Sciatic nerve (tissue), 2 donors: ENCODE data around the gene TMEM175. TPM values are rescaled to one million over a fixed set of nuclear protein-coding genes. Genes with fewer than 3 reads are reported as not detected.
"Not testable (repeated sequence)": the region's sequence is repeated elsewhere in the genome, so short reads cannot be mapped to it uniquely, and the experiment has no call there.

Experiments used
- ATAC-seq: fragments of 200-7000 bp; cut with Tn5 transposase; one replicate; pipeline ENCODE4 v1.9.1; 2020; ENCODE audit warnings: mild to moderate bottlenecking, moderate library complexity
- DNase-seq: peaks from one replicate; pipeline ENCODE4 v3.0.0-alpha.2; 2020; ENCODE audit warnings: low spot score
- intact Hi-C: fragments of 100-400 bp; cut with DNase I; formaldehyde crosslinking; loops from one replicate; pipeline ENCODE4 v1.14.2; 2022
- total RNA-seq: library from RNA; stranded (reverse); fragmentation: NEBNext Ultra II Directional; extraction: Animal tissue kit (Norgen Biotek cat#: 25700); gene quantifications from one replicate; pipeline ENCODE4 v1.2.1, GENCODE V29; 2021
- donor health status: DM: no; HTN: no; CAD: no.
- donor health status: DM: no; HTN: no; CAD: no.

Gene TMEM175
- total RNA-seq, 1 donor from 2014 or later: 26.8 TPM

GRCh38 chr4:964346-965025 is 32.2 kb downstream of the TMEM175 start:
- intact Hi-C loops: no loop called here
- DNase-seq (no peak), ATAC-seq (no peak)

- ATAC-seq: no peak
- intact Hi-C loops: no loop called here
- DNase-seq: no peak
These were observed 32.9 kb downstream of the TMEM175 start for GRCh38 chr4:965048-965765.

- no peak for DNase-seq
- no peak for ATAC-seq
- intact Hi-C loops: no loop called here
These were observed 33.5 kb downstream of the TMEM175 start for GRCh38 chr4:965766-966134.

- no peak for ATAC-seq
- intact Hi-C loops: no loop called here
- DNase-seq: no peak
These were observed 34.2 kb downstream of the TMEM175 start for GRCh38 chr4:966266-967112.

GRCh38 chr4:967113-968104 is 35.1 kb downstream of the TMEM175 start:
- no peak for ATAC-seq
- intact Hi-C loops: loop anchor here (2.0 kb wide), 1 partner anchor 37 kb away; no protein-coding TSS in a partner anchor
- no peak for DNase-seq

- intact Hi-C loops: loop anchor here (2.0 kb wide), 1 partner anchor 37 kb away; no protein-coding TSS in a partner anchor
- ATAC-seq: no peak
These were observed 36.0 kb downstream of the TMEM175 start for GRCh38 chr4:968221-968620.

GRCh38 chr4:968621-969394 is 36.5 kb downstream of the TMEM175 start:
- ATAC-seq (no peak), DNase-seq (no peak)
- intact Hi-C loops: loop anchor here (2.0 kb wide), 1 partner anchor 38 kb away; no protein-coding TSS in a partner anchor

More at GRCh38 chr4:968221-968620, 36.0 kb downstream of the TMEM175 start:
- DNase-seq: no peak

GRCh38 chr4:970046-970745 is 37.9 kb downstream of the TMEM175 start:
- intact Hi-C loops: no loop called here
- DNase-seq (no peak), ATAC-seq (no peak)

GRCh38 chr4:970854-971520 is 38.7 kb downstream of the TMEM175 start:
- ATAC-seq: no peak
- intact Hi-C loops: no loop called here
- no peak for DNase-seq

GRCh38 chr4:971666-972500 is 39.6 kb downstream of the TMEM175 start:
- DNase-seq (no peak), ATAC-seq (no peak)
- intact Hi-C loops: no loop called here

- DNase-seq (no peak), ATAC-seq (peak; percentile 7)
- intact Hi-C loops: no loop called here
These were observed 40.6 kb downstream of the TMEM175 start for GRCh38 chr4:972651-973424.

GRCh38 chr4:973431-974397 is 41.5 kb downstream of the TMEM175 start, which contains the start of gene DGKQ:
Gene DGKQ (minus strand): TSS chr4:973569. CDS start chr4:973482, 87 bp downstream.
- intact Hi-C loops: no loop called here
- ATAC-seq (peak; percentile 98), DNase-seq (peak; percentile 93)

GRCh38 chr4:974668-975067 is 42.4 kb downstream of the TMEM175 start:
- ATAC-seq (no peak), DNase-seq (no peak)
- intact Hi-C loops: no loop called here

- intact Hi-C loops: not testable (repeated sequence)
These were observed 43.8 kb downstream of the TMEM175 start for GRCh38 chr4:976016-976415.

More at GRCh38 chr4:976016-976415, 43.8 kb downstream of the TMEM175 start:
- ATAC-seq, DNase-seq: not testable (repeated sequence)
